ENCODE results near the gene TSPAN3. TPM values are rescaled to one million over a fixed set of nuclear protein-coding genes. Genes with fewer than 3 reads are reported as not detected.

Gene TSPAN3
- total RNA-seq, 3 donors from 2014 or later, result 148 to 398 (median 292) TPM

- TF ChIP-seq, protein P1, sequence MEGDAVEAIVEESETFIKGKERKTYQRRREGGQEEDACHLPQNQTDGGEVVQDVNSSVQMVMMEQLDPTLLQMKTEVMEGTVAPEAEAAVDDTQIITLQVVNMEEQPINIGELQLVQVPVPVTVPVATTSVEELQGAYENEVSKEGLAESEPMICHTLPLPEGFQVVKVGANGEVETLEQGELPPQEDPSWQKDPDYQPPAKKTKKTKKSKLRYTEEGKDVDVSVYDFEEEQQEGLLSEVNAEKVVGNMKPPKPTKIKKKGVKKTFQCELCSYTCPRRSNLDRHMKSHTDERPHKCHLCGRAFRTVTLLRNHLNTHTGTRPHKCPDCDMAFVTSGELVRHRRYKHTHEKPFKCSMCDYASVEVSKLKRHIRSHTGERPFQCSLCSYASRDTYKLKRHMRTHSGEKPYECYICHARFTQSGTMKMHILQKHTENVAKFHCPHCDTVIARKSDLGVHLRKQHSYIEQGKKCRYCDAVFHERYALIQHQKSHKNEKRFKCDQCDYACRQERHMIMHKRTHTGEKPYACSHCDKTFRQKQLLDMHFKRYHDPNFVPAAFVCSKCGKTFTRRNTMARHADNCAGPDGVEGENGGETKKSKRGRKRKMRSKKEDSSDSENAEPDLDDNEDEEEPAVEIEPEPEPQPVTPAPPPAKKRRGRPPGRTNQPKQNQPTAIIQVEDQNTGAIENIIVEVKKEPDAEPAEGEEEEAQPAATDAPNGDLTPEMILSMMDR (IDR thresholded peaks at IDR 0.05), result no peak
- TF ChIP-seq POLR2AphosphoS5 (IDR thresholded peaks at IDR 0.05) (no peak), POLR2A (IDR thresholded peaks at IDR 0.05) (no peak)
- H3K9me3 ChIP-seq, result no peaks in the 10 kb centered on the region
These were observed 29.0 kb upstream of the TSPAN3 start for GRCh38 chr15:77099741-77100463.

GRCh38 chr15:77098572-77098971 is 27.7 kb upstream of the TSPAN3 start:
- H3K9me3 ChIP-seq, result no peaks in the 10 kb centered on the region
- no peak for DNase-seq (ENCODE audit: low spot score in 2 of 2)
- no peaks in the 10 kb centered on the region for H3K36me3 ChIP-seq
- H3K27ac ChIP-seq, result no peak overlapping the region
- H3K4me3 ChIP-seq, result no peak overlapping the region
- intact Hi-C loops (cut with DNase I; ENCODE audit: low total_unique reads), result no loop called here
- H3K4me1 ChIP-seq, result no peaks in the 10 kb centered on the region
- no peaks in the 10 kb centered on the region for H3K27me3 ChIP-seq
- TF ChIP-seq, protein P1 (IDR thresholded peaks at IDR 0.05), result no peak
- TF ChIP-seq POLR2A (IDR thresholded peaks at IDR 0.05), result no peak
- no peak for TF ChIP-seq POLR2AphosphoS5 (IDR thresholded peaks at IDR 0.05)

More at GRCh38 chr15:77099741-77100463, 29.0 kb upstream of the TSPAN3 start:
- Histone ChIP-seq H3K27ac (no peak overlapping the region), H3K4me1 (no peaks in the 10 kb centered on the region), H3K27me3 (no peaks in the 10 kb centered on the region), H3K4me3 (no peak overlapping the region), H3K36me3 (no peaks in the 10 kb centered on the region)
- DNase-seq (ENCODE audit: low spot score in 2 of 2), result no peak
- intact Hi-C loops (cut with DNase I; ENCODE audit: low total_unique reads), result no loop called here

GRCh38 chr15:77097921-77098320 is 27.0 kb upstream of the TSPAN3 start:
- TF ChIP-seq POLR2AphosphoS5 (IDR thresholded peaks at IDR 0.05) (no peak), POLR2A (IDR thresholded peaks at IDR 0.05) (no peak)
- TF ChIP-seq, protein P1 (IDR thresholded peaks at IDR 0.05), result no peak
- Histone ChIP-seq H3K4me1 (no peaks in the 10 kb centered on the region), H3K27ac (no peak overlapping the region), H3K36me3 (no peaks in the 10 kb centered on the region), H3K9me3 (no peaks in the 10 kb centered on the region), H3K27me3 (no peaks in the 10 kb centered on the region), H3K4me3 (no peak overlapping the region)
- DNase-seq (ENCODE audit: low spot score in 2 of 2), result no peak
- intact Hi-C loops (cut with DNase I; ENCODE audit: low total_unique reads), result no loop called here

DNA sequence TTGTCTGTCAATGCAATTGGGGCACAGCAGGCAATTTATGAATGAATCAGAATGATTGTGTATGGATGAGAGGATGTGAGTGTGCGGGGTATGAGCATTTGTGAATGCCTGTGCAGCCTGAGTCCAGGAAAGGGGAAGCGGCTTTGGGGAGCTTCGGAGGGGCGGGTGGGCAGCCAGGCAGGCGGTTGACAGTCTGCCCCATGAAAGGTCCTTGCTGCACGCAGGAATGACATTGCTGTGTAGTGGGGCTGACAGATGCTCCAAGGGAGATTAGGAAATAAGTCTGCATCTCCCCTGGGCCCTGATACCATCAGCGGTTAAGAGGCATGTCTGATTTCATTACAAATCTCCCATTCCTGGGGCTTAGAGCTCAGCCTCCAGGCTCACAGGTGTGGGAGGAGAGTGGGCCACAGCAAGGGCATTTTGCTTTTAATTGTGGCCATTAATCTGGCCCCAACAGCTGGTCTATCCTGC is 26.4 kb upstream of the TSPAN3 start:
- no peaks in the 10 kb centered on the region for H3K9me3 ChIP-seq
- DNase-seq (ENCODE audit: low spot score in 2 of 2), result no peak
- no peaks in the 10 kb centered on the region for H3K27me3 ChIP-seq
- no peak overlapping the region for H3K4me3 ChIP-seq
- intact Hi-C loops (cut with DNase I; ENCODE audit: low total_unique reads), result no loop called here
- H3K4me1 ChIP-seq, result no peaks in the 10 kb centered on the region
- no peaks in the 10 kb centered on the region for H3K36me3 ChIP-seq
- no peak overlapping the region for H3K27ac ChIP-seq
- TF ChIP-seq POLR2AphosphoS5 (IDR thresholded peaks at IDR 0.05) (no peak), POLR2A (IDR thresholded peaks at IDR 0.05) (no peak)
- TF ChIP-seq, protein P1 (IDR thresholded peaks at IDR 0.05), result no peak

DNA sequence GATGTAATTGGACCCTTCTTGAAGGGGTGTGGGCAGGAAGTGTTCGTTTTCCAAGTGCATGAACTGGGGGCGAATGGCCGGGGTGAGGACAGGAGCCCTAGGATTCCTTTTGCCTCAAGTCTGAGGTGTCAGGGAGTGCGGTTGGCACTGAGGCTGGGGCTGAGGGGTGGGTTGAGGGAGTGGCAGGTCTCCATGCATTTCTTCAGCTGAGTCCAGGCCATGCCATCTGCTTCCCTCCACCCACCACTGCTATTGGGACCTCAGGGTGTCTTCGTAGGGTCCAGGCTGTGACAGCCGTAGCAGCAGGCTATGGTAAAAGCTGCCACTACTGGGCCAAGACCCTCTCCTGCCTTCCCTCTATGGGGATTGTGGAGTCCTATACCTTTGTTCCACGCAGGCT is 25.6 kb upstream of the TSPAN3 start:
- Histone ChIP-seq H3K4me1 (no peaks in the 10 kb centered on the region), H3K9me3 (no peaks in the 10 kb centered on the region), H3K4me3 (no peak overlapping the region), H3K27ac (no peak overlapping the region), H3K27me3 (no peaks in the 10 kb centered on the region), H3K36me3 (no peaks in the 10 kb centered on the region)
- TF ChIP-seq POLR2AphosphoS5 (IDR thresholded peaks at IDR 0.05) (no peak), POLR2A (IDR thresholded peaks at IDR 0.05) (no peak)
- TF ChIP-seq, protein P1 (IDR thresholded peaks at IDR 0.05), result no peak
- no peak for DNase-seq (ENCODE audit: low spot score in 2 of 2)
- intact Hi-C loops (cut with DNase I; ENCODE audit: low total_unique reads), result no loop called here

All from breast epithelium (tissue), 4 donors.